WERI-Rb-1 (cell line): ENCODE measurements around the gene PTPRR.

Experiments
- DNase-seq: peaks from one replicate; pipeline ENCODE4 v3.0.0-alpha.2; 2020
- H3K27ac ChIP-seq: fragments of 250-450 bp; sonication (Bioruptor Pico); 2 replicates; pipeline ENCODE4 v1.5.1; 2020; ENCODE audit warnings: mild to moderate bottlenecking, moderate library complexity
- H3K27me3 ChIP-seq: fragments of 250-450 bp; sonication (Bioruptor Pico); 2 replicates; pipeline ENCODE4 v1.5.1; 2021; ENCODE audit warnings: mild to moderate bottlenecking, low read depth, moderate library complexity; ENCODE audit not compliant: insufficient read depth, severe bottlenecking
- H3K36me3 ChIP-seq: fragments of 250-450 bp; sonication (Bioruptor Pico); 2 replicates; pipeline ENCODE4 v1.5.1; 2020; ENCODE audit warnings: mild to moderate bottlenecking, moderate library complexity
- H3K4me3 ChIP-seq: 2 replicates; pipeline ENCODE4 v1.5.1; 2011; ENCODE audit warnings: low read depth, mild to moderate bottlenecking, control low read depth, low read length
- H3K9me3 ChIP-seq: fragments of 250-450 bp; sonication (Bioruptor Pico); 2 replicates; pipeline ENCODE4 v1.5.1; 2021; ENCODE audit warnings: mild to moderate bottlenecking, moderate library complexity; ENCODE audit not compliant: severe bottlenecking
- CTCF ChIP-seq: IDR thresholded peaks from 2 replicates; pipeline ENCODE4 v1.5.1; 2011; ENCODE audit warnings: low read depth, mild to moderate bottlenecking, control low read depth, inconsistent platforms, low read length

The PTPRR gene

GRCh38 chr12:70837026-70837425, 83.5 kb downstream of the PTPRR start:
- H3K36me3 ChIP-seq, result no peaks in the 10 kb centered on the region
- TF ChIP-seq CTCF, result no peak
- no peak overlapping the region for H3K27ac ChIP-seq
- no peak for DNase-seq
- H3K9me3 ChIP-seq, result peaks cover 6% of the 10 kb centered on the region
- H3K27me3 ChIP-seq, result no peaks in the 10 kb centered on the region
- no peak overlapping the region for H3K4me3 ChIP-seq

GRCh38 chr12:70835948-70836347, 84.6 kb downstream of the PTPRR start:
- no peak for DNase-seq
- TF ChIP-seq CTCF, result no peak
- H3K36me3 ChIP-seq, result no peaks in the 10 kb centered on the region

GRCh38 chr12:70831543-70831942, 89.0 kb downstream of the PTPRR start:
- H3K27me3 ChIP-seq, result no peaks in the 10 kb centered on the region
- H3K9me3 ChIP-seq, result no peaks in the 10 kb centered on the region
- TF ChIP-seq CTCF, result no peak
- peak overlapping the region; percentile 69 for H3K27ac ChIP-seq
- peak; percentile 59 for DNase-seq
- H3K36me3 ChIP-seq, result no peaks in the 10 kb centered on the region
- no peak overlapping the region for H3K4me3 ChIP-seq

More at GRCh38 chr12:70835948-70836347, 84.6 kb downstream of the PTPRR start:
- Histone ChIP-seq H3K27ac (no peak overlapping the region), H3K4me3 (no peak overlapping the region), H3K27me3 (no peaks in the 10 kb centered on the region), H3K9me3 (peaks cover 6% of the 10 kb centered on the region)

GRCh38 chr12:70830221-70831061, 90.1 kb downstream of the PTPRR start:
- Histone ChIP-seq H3K27ac (no peak overlapping the region), H3K4me3 (no peak overlapping the region), H3K36me3 (no peaks in the 10 kb centered on the region), H3K27me3 (no peaks in the 10 kb centered on the region), H3K9me3 (no peaks in the 10 kb centered on the region)
- no peak for DNase-seq
- no peak for TF ChIP-seq CTCF

- no peaks in the 10 kb centered on the region for H3K27me3 ChIP-seq
Measured at GRCh38 chr12:70829070-70829469, 91.5 kb downstream of the PTPRR start.

More at GRCh38 chr12:70829070-70829469, 91.5 kb downstream of the PTPRR start:
- Histone ChIP-seq H3K9me3 (no peaks in the 10 kb centered on the region), H3K4me3 (no peak overlapping the region), H3K36me3 (no peaks in the 10 kb centered on the region), H3K27ac (no peak overlapping the region)
- no peak for TF ChIP-seq CTCF
- DNase-seq, result no peak
